Activated CD8-positive, alpha-beta T cell treated with anti-CD3 and anti-CD28 coated beads for 36 hours (primary cell): ENCODE measurements around the gene CCDC183. TPM values are rescaled to one million over a fixed set of nuclear protein-coding genes. Genes with fewer than 3 reads are reported as not detected.

ENCODE experiments used
- ATAC-seq: fragments of 200-7000 bp; cut with Tn5 transposase; one replicate; pipeline ENCODE4 v1.10.0; 2021; ENCODE audit warnings: mild to moderate bottlenecking, moderate library complexity
- CTCF ChIA-PET: fragments of 350-600 bp; sonication (Branson Sonifier 250); formaldehyde crosslinking; loops from one replicate; lab custom pipeline; 2021; ENCODE audit warnings: antibody characterized with exemption; lab: Charles Lee
- POLR2A ChIA-PET: fragments of 350-600 bp; sonication (Branson Sonifier 250); formaldehyde crosslinking; loops from one replicate; lab custom pipeline; 2021; ENCODE audit warnings: antibody characterized with exemption; lab: Charles Lee
- DNase-seq: peaks from one replicate; pipeline ENCODE4 v3.0.0-alpha.2; 2020
- H3K27ac Mint-ChIP-seq: one replicate; pipeline ENCODE4 v1.8.0; 2021; ENCODE audit warnings: mild to moderate bottlenecking, mixed read lengths
- H3K27me3 Mint-ChIP-seq: one replicate; pipeline ENCODE4 v1.8.0; 2021; ENCODE audit warnings: mixed read lengths
- H3K36me3 Mint-ChIP-seq: one replicate; pipeline ENCODE4 v1.8.0; 2021; ENCODE audit warnings: low read depth, mixed read lengths
- H3K4me1 Mint-ChIP-seq: one replicate; pipeline ENCODE4 v1.8.0; 2021; ENCODE audit warnings: low read depth, mixed read lengths
- H3K4me3 Mint-ChIP-seq: one replicate; pipeline ENCODE4 v1.8.0; 2021; ENCODE audit warnings: mild to moderate bottlenecking, moderate library complexity, mixed read lengths
- H3K9me3 Mint-ChIP-seq: one replicate; pipeline ENCODE4 v1.8.0; 2021; ENCODE audit warnings: mixed read lengths
- CTCF ChIP-seq: fragments of 200-600 bp; IDR thresholded peaks from one replicate; pipeline ENCODE4 v1.8.0; 2022; ENCODE audit warnings: antibody characterized with exemption, mild to moderate bottlenecking
- intact Hi-C: fragments of 100-400 bp; cut with micrococcal nuclease; formaldehyde crosslinking; loops from one replicate; pipeline ENCODE4 v1.10.0; 2022
- microRNA-seq: library from miRNA; unstranded; fragments of <30 nt; microRNA quantifications from one replicate; pipeline ENCODE4 v1.2.0, GENCODE V29; 2022; ENCODE audit warnings: borderline microRNAs expressed, borderline replicate concordance
- total RNA-seq, 2 experiments: library from RNA; stranded (reverse); gene quantifications; one replicate each; pipeline ENCODE4 v1.2.3, GENCODE V29; 2021

CCDC183 gene
- total RNA-seq, 2 experiments from 2014 or later, result 0.20 to 0.34 TPM

GRCh38 chr9:136856079-136856476 lies 59.9 kb downstream of the CCDC183 start:
- intact Hi-C loops, result no loop called here
- Mint-ChIP-seq H3K4me1 (no peaks in the 10 kb centered on the region), H3K27ac (no peak overlapping the region), H3K4me3 (no peak overlapping the region), H3K9me3 (no peaks in the 10 kb centered on the region), H3K27me3 (no peaks in the 10 kb centered on the region), H3K36me3 (no peaks in the 10 kb centered on the region)
- TF ChIP-seq CTCF, result no peak
- ChIA-PET CTCF (interaction anchor here (1.2 to 1.6 kb wide), 2 partner anchors 12 to 179 kb away, joined by 3 to 4 read pairs; no protein-coding TSS in a partner anchor), POLR2A (interaction anchor here (0.6 to 1.3 kb wide), 5 partner anchors 9 to 58 kb away, joined by 3 read pairs; partner anchors contain the start of gene AJM1)
- ATAC-seq, result no peak
- DNase-seq, result no peak

GRCh38 chr9:136856541-136857141 lies 60.5 kb downstream of the CCDC183 start:
- H3K36me3 Mint-ChIP-seq, result no peaks in the 10 kb centered on the region
- POLR2A ChIA-PET, result interaction anchor here (0.6 to 1.3 kb wide), 6 partner anchors 8 to 423 kb away, joined by 3 read pairs; partner anchors contain the start of gene AJM1
- TF ChIP-seq CTCF, result no peak
- H3K4me3 Mint-ChIP-seq, result no peak overlapping the region
- H3K27ac Mint-ChIP-seq, result no peak overlapping the region
- no peaks in the 10 kb centered on the region for H3K27me3 Mint-ChIP-seq
- DNase-seq (no peak), ATAC-seq (no peak)
- no peaks in the 10 kb centered on the region for H3K4me1 Mint-ChIP-seq
- intact Hi-C loops, result no loop called here
- no peaks in the 10 kb centered on the region for H3K9me3 Mint-ChIP-seq
- CTCF ChIA-PET, result interaction anchor here (1.2 to 1.6 kb wide), 2 partner anchors 13 to 178 kb away, joined by 3 to 4 read pairs; no protein-coding TSS in a partner anchor

GRCh38 chr9:136857166-136857565 lies 61.0 kb downstream of the CCDC183 start:
- Mint-ChIP-seq H3K4me1 (no peaks in the 10 kb centered on the region), H3K4me3 (no peak overlapping the region), H3K36me3 (no peaks in the 10 kb centered on the region), H3K9me3 (no peaks in the 10 kb centered on the region), H3K27ac (no peak overlapping the region), H3K27me3 (no peaks in the 10 kb centered on the region)
- POLR2A ChIA-PET, result interaction anchor here (0.6 to 1.3 kb wide), 3 partner anchors 15 to 424 kb away, joined by 3 read pairs; partner anchors contain the start of gene AJM1
- TF ChIP-seq CTCF, result no peak
- DNase-seq, result no peak
- CTCF ChIA-PET, result interaction anchor here (1.2 to 1.6 kb wide), 2 partner anchors 13 to 178 kb away, joined by 3 to 4 read pairs; no protein-coding TSS in a partner anchor
- ATAC-seq, result no peak
- intact Hi-C loops, result no loop called here

Small RNA genes within 50 kb of the gene (microRNA-seq; reads per million reads assigned to microRNA genes)
- gene MIR4292 (not detected), gene MIR6722 (not detected)

Other genes with a start within 250 kb of the CCDC183 start
- 1 to 10 TPM; 1.1 to 1.6 TPM for gene EGFL7, start 133.4 kb upstream of the CCDC183 start, total RNA-seq
- 10 to 100 TPM; 11.3 to 11.8 TPM for gene AGPAT2, start 108.9 kb upstream of the CCDC183 start, total RNA-seq
- under 1 TPM in 1 of 2 experiments, not detected in 1; 0.14 TPM for gene DIPK1B, start 83.8 kb upstream of the CCDC183 start, total RNA-seq
- 1 to 10 TPM; 2.6 to 3.2 TPM for gene LCN10, start 53.4 kb upstream of the CCDC183 start, total RNA-seq
- not detected for gene LCN6, start 47.8 kb upstream of the CCDC183 start, total RNA-seq
- gene LCN8, start 38.1 kb upstream of the CCDC183 start, total RNA-seq, result not detected
- not detected for gene LCN15, start 31.8 kb upstream of the CCDC183 start, total RNA-seq
- 10 to 100 TPM; 50.6 to 51.1 TPM for gene TMEM141, start 5.0 kb upstream of the CCDC183 start, total RNA-seq
- 10 to 100 TPM; 85.6 to 86.6 TPM for gene RABL6, start 11.6 kb downstream of the CCDC183 start, total RNA-seq
- gene AJM1, start 46.1 kb downstream of the CCDC183 start, total RNA-seq, result 1 to 10 TPM; 5.8 to 6.4 TPM
- gene PHPT1, start 53.1 kb downstream of the CCDC183 start, total RNA-seq, result 100 to 1,000 TPM; 123 to 124 TPM
- gene MAMDC4, start 56.0 kb downstream of the CCDC183 start, total RNA-seq, result 10 to 100 TPM; 18.5 to 19.1 TPM
- 100 to 1,000 TPM; 254 to 270 TPM for gene EDF1, start 70.0 kb downstream of the CCDC183 start, total RNA-seq
- 10 to 100 TPM; 34.8 to 40.5 TPM for gene TRAF2, start 90.2 kb downstream of the CCDC183 start, total RNA-seq
- 10 to 100 TPM; 53.4 to 54.0 TPM for gene FBXW5, start 148.4 kb downstream of the CCDC183 start, total RNA-seq
- gene C8G, start 148.9 kb downstream of the CCDC183 start, total RNA-seq, result under 1 TPM in 1 of 2 experiments, not detected in 1; 0.83 TPM
- gene LCN12, start 155.9 kb downstream of the CCDC183 start, total RNA-seq, result 1 to 10 TPM; 1.3 to 2.1 TPM
- gene PTGDS, start 181.2 kb downstream of the CCDC183 start, total RNA-seq, result not detected
- not detected for gene LCNL1, start 186.7 kb downstream of the CCDC183 start, total RNA-seq
- 10 to 100 TPM; 60.5 to 61.8 TPM for gene PAXX, start 196.1 kb downstream of the CCDC183 start, total RNA-seq
- not detected for gene CLIC3, start 200.2 kb downstream of the CCDC183 start, total RNA-seq
- 10 to 100 TPM; 11.8 to 16.2 TPM for gene ABCA2, start 231.9 kb downstream of the CCDC183 start, total RNA-seq
- gene FUT7, start 235.8 kb downstream of the CCDC183 start, total RNA-seq, result under 1 TPM in 1 of 2 experiments, not detected in 1; 0.09 TPM
- 10 to 100 TPM; 18.2 to 21.2 TPM for gene NPDC1, start 249.8 kb downstream of the CCDC183 start, total RNA-seq